ENCODE measurements around the gene ZBTB39.

DNA sequence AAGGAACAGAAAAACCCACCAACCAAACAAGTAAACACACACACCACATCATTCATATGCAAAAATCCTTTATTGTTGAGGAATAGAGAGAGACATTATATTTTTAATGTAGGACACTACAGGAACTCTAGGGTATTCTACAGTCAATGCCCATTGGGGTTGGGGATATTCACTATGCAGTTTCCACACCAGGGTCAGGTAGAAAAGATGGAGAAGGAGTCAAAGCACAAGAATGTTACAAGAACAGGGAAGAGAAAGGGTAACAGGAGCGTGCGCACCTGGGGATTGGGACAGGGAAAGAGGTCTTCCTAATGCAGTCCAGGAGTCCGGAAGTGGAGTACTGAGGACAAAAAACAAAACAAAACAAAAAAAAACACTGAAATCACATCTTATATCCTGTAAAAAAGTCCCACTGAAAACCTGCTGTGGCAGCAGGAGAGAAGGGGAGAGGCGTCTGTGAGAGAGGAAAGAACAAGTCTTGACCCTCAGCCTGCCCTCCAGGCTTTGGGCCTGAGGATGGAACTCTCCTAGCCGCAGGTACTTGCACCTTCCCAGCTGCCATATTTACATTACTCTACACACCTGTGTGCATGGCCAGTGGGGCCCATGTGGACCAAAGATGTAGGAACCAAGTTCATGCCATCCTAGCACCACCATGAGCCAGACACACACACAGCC, 3.7 kb upstream of the ZBTB39 start:
- TF ChIP-seq GATA3 (IDR thresholded peaks at IDR 0.05; ENCODE audit: low read depth, low read length) (no peak), GATA2 (IDR thresholded peaks at IDR 0.05; ENCODE audit: low read depth, low read length) (no peak)

All from SH-SY5Y (cell line).